ENCODE data around the gene TACO1.
A peak's percentile ranks its signal among the peaks of the same experiment; 100 is the strongest.

TACO1 gene
- 1.6 to 2.9 (median 2.2) reads per million in 4 donors for total RNA-seq

DNA sequence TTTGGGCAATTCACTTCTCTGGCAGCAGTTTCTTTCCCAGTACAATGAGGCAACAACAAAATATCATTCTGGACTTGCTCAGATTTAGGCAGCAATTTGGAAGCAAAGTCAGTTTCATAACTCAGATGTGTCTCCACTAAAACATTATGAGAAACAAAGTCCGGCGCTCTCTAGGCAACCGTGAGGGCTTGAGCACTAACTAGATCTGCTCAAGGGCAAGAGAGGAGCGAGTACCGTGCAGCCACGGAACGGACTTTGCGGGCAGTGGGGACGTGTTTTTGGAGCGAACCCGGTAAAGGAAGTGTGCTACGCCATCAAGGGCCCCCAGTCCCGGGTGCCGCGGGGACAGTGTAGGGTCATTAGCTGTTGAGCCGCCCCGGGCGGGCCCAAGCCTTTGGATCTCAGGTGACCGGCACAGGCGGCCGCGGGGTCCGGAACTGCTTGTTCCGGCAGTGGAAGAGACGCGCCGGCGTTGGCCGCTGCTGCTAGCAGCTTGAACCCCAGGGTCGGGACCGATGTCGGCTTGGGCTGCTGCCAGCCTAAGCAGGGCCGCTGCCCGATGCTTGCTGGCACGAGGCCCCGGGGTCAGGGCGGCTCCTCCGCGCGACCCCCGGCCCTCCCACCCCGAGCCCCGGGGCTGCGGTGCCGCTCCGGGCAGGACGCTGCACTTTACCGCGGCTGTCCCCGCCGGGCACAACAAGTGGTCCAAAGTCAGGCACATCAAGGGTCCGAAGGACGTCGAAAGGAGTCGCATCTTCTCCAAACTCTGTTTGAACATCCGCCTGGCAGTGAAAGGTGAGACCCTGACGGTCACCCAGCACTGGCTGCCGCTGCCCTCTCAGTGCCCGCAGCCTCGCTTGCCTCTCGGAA, at the start of gene TACO1:
TACO1 (plus strand) TSS at position 327 of the 870 bp plus-strand sequence; CDS start at position 516, 189 bp downstream.
- DNase-seq: peak; percentile 41 to 79 (median 53)

DNA sequence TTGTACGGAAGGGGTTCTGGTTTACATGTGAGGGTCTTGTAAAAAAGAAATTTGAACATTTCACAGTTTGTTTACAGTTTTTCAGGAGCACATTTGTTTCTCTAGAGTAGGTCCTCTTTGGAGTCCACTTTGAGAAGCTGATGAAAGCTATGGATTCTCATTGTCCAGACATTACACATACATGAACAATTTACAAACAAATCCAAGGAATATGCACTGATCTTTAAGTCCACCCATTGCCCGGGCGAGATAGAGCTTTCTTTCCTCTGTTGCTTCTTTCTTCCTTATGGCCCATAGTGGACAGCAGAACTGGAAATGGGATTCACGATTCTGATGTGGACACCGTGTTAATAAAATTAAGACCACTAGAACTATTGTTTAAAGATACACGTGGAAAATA, 48.5 kb upstream of the TACO1 start:
- no peak for DNase-seq

DNA sequence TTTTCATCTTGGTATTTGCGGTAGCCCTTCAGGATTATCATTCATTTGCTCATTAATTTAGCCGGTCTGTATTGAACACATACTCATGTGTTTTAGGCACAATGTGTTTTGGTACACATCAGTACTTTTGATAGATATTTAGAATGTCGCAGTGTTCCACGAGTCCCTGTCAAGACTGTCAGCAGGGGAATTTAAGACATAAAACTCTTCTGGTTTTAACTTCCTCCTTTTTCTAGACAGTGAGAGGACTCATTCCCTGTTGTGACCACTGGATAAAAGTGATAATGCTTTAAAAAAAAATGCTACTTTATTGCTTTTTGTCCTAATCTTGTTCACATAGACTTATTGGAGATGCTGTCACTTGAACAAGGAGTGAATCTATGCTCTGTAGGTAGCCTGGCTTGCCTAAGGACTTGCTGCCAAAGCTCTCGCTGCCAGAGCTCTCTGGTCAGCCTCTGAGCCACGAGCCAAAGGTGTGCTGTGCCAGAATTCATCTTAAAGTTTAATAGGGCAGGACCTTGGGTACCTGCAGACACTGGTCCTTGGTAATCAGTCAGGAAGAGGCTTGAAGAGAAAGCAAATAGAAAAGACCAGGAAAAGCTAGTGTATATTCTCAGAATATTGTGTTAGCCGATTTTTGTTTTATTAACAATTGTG, 45.1 kb upstream of the TACO1 start:
- no peak for DNase-seq

DNA sequence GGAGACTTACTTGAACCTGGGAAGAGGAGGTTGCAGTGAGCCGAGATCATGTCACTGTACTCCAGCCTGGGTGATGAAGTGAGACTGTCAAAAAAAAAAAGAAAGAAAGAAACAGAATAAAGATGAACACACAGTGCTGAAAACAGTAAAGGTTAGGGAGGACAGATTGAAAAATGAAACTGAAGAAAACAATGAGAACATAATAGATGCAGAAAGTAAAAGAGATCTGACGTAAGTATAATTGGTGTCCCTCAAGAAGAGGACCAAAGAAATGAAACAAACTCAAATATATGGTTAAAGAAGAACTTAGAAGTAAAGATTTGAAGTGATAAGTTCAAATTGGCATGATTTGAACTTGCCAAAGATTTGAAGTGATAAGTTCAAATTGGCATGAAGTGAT, 43.3 kb upstream of the TACO1 start:
- no peak for DNase-seq

DNA sequence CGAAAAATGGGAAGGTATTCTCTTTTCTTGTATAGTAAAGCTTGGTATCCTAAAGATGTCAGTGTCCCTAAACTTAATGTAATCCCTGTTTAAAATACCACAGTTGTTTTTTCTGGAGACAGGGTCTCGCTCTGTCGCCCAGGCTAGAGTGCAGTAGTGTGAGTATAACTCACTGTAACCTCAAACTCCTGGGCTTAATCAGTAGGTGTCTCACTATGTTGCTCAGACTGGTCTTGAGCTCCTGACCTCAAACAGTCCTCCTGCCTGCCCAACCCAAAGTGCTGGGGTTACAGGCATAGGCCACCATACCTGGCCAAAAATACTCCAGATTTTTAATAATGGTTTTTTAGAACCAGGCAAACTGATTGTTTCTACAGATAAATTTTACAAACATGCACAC, 42.3 kb upstream of the TACO1 start:
- DNase-seq: no peak

DNA sequence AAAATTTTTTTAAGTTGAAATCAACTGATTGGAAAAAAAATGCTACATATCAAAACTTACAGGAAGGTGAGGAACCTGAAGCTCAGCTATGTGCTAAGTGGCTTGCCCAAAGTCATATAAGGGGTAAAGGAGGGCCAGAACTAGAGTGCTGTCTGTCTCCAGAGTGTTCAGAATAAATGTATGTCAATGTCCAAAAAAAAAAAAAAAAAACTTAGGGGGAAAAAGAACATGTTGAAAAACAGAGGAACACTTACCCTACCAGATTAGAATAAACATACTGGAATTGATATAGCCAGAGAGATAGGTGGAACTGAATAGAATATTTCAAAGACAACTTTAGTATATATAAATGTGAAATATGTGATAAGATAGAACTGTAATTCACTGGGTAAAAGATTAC, 38.9 kb upstream of the TACO1 start:
- DNase-seq: no peak

DNA sequence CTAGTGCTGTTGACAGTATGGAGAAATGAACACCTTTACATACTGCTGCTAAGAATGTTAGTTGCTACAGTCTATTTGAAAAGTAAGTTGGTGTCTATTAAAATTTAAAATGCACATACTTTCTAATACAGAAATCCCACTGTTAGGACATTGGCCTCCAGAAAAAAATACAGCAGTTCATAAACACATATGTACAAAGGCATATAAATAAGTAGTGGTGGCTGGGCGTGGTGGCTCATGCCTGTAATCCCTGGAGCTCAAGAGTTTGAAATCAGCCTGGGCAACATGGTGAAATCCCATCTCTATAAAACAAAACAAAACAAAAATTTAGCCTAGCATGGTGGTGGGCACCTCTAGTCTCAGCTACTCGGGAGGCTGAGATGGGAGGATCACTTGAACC, 37.4 kb upstream of the TACO1 start:
- DNase-seq: no peak

DNA sequence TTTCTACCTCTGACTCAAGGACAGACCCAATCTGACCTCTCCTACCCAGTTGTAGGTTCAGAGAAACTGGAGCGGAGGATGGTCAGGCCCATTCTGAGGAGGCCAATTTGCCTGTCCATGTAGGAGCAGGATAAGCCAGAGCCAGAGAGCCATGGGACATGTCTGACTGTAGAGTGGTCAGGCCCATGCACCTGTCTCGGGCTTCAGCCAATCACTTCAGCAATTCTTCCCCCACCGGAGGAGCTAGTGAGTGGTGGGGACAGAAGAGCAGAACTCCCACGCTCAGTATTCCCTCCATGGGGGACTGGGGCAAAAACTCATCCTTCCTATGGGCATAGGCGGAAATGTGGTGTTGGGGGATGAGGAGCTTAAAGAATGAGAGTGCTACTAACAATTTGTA, 36.1 kb upstream of the TACO1 start:
- DNase-seq: no peak

DNA sequence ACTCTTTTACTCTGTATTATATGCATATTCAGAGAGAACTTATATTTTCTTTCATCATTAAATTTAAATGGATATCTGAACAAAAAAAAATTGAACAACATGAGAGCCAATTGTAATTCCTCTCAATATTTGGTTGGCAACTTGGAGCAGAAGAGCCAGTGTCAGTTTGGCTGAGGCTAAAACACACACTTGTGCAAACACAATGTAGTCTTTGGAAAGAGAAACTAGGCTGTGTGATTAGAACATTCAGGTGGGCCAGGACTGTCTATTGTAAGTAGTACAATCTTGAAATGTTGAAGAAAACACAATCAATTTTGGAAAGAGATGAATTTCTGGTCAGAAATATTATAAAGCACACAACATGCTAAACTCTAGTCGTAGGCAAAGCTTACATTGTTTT, 33.5 kb upstream of the TACO1 start:
- DNase-seq: no peak

DNA sequence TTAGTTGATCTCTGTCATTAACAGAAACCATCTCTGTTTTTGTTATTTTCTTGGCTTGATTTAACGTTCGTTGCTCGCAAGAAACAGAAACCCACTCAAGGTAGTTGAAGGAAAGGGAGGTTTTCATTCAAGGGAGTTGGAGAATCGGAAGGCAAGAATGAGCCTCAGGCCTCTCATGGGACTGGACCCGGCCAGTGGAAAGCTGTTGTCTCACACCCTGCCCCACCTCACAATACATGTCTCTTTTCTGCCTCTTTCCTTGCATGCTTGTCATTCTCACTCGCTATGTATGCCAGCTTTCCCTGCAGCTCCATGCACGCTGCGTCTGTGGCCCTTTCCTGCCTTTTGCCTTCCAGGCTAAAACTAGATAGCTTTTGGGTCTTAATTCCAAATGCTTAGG, 32.1 kb upstream of the TACO1 start:
- no peak for DNase-seq

DNA sequence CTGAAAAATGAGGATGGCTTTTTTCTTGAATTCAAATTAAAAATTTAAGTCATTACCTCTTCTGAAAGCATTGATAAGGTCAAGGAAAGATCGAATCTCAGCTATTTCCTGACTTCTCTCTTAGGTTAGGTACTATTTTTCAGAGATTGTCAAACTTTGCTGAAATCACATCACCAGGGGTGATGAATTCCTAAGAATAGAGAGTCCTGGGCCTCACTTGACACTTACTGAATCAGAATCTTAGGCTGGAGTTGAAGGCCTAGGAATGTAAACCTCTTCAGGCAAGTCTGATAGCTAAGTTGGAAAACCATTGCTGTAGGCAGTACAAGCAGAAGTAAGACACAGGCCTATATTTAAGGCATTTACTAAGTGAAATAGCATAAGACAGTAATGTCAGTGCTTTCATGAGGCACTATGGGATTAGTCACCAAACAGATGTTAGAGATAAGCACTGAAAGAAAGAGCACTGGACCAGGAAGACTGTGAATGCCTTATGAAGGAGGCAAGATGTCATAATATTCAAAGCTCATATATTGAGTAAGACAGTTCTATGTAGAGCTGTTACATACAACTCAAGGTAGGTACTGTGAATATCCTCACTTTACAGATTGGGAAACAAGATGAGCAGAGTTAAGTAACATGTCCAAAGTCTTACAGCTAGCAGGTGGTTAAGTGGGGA, 28.9 kb upstream of the TACO1 start:
- DNase-seq: peak in 1 of 5 donors; percentile 8

DNA sequence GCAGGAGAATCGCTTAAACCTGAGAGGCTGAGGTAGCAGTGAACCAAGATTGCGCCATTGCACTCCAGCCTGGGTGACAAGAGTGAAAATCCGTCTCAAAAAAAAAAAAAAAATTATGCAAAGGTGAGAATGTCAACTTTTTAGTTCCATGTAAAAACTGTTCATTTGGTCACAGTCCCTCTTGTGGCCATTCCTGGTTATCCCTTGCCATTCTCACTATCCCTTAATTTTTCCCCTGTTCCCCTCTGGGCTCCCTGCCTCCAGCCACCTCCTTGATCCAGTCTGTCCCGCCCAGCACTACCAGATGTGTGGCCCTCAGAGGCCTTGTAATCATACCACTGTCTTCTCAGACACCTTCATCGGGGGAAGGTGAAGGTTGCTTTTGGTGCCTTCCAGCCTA, 27.1 kb upstream of the TACO1 start:
- no peak for DNase-seq

DNA sequence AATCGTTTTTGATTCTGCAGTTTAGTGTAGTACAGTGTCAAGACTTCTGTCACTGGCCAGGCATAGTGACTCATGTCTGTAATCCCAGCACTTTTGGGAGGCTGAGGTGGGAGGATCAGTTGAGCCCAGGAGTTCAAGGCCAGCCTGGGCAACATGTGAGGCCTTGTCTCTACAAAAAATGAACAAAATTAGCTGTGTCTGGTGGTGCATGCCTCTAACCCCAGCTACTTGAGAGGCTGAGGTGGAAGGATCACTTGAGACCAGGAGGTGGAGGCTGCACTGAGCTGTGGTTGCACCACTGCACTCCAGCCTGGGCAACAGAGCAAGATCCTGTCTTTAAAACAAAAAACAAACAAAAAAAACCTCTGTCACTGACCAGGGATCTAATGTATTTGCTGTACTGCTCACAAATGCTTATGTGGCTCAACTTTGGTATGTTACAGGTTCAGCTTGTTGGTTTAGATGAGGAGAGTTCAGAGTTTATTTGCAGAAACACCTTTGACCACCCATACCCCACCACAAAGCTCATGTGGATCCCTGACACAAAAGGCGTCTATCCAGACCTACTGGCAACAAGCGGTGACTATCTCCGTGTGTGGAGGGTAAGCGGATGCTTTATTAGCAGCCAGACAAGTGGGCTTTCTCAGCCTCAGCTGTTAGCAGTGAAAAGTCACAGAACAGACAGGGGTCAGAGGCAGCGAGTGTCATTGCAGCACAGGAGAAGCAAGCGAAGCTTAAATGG, 22.5 kb upstream of the TACO1 start:
- no peak for DNase-seq

DNA sequence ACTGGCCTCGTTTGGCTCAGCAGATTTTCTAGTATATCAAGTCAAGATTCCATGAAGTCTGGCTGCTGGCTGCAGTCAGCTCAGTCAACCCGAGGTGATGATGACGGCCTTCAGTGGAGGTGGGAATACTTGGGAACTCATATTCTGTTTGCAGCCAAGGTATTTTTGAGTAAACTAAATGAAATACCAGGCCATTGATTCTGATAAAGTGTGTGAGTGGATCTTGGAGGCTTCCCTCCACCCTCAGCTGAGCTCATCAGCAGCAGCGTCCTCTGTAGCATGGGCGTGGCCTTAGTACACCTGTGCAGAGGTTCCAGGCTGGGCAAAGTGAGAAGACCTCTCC, 22.0 kb upstream of the TACO1 start:
- DNase-seq: no peak

DNA sequence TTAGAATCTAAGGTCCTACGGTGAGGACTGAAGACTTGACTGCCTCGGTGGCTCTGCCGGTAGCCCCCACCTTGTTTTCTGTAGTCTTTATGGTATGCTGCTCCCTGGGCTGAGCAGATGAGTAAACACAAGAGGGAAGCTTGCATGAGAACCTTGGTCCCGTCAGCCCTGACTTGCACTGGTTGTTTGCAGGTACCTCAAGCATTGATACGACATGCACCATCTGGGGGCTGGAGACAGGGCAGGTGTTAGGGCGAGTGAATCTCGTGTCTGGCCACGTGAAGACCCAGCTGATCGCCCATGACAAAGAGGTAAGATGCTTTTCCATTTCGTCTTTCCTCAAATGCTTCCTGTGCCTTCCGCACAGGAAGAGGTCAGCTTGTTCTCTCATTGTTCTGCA, 21.1 kb upstream of the TACO1 start:
- DNase-seq: no peak

DNA sequence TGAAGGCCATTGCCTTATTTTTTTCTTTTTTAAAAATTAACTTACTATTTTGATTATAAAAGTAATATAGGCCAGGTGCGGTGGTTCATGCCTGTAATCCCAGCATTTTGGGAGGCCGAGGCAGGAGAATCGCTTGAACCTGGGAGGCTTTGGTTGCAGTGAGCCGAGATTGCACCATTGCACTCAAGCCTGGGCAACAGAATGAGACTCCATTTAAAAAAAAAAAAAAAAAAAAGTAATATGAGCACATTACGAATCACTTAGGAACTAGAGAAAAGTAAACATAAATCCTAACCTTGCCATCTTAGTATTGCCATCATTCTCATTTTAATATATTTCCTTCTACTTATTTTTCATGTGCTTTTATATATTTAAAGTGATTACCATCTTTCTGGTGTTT, 12.9 kb upstream of the TACO1 start:
- no peak for DNase-seq

DNA sequence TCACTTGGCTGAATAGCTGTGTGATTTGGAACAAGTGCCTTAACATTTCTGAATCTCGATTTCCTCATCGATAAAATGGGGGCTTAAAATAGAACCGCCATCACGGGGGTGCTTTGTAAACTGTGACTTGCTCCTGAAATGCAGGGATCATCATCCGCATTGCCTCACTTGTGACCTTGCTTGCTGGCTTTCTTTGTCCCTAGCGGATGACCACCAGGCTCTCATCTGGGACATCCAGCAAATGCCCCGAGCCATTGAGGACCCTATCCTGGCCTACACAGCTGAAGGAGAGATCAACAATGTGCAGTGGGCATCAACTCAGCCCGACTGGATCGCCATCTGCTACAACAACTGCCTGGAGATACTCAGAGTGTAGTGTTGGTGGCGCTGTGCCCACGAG, 11.9 kb upstream of the TACO1 start:
- no peak for DNase-seq

DNA sequence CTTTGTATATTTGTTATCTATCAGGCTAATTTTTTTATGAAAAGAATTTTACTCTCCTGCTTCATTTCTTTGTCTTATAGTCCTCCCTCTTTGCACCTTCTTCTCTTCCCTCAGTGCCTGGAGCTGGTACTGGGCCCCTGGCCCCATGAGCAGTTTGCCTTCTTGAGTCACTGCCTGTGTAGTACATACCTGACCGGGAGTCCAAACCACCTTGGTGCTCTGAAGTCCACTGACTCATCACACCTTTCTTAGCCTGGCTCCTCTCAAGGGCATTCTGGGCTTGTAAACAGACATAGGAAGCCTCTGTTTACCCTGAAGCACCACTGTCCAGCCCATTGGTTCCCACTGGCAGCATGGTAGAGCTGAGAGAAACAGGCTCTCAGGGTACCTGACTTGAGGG, 11.0 kb upstream of the TACO1 start:
- DNase-seq: no peak

DNA sequence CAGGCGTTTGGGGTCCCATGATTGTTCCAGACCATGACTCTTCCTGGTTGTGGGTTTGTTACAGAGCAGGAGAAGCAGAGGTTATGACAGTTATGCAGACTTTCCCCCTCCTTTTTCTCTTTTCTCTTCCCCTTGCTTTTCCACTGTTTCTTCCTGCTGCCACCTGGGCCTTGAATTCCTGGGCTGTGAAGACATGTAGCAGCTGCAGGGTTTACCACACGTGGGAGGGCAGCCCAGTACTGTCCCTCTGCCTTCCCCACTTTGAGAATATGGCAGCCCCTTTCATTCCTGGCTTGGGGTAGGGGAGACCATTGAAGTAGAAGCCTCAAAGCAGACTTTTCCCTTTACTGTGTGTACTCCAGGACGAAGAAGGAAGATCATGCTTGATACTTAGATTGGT, 7.9 kb upstream of the TACO1 start:
- DNase-seq: no peak

DNA sequence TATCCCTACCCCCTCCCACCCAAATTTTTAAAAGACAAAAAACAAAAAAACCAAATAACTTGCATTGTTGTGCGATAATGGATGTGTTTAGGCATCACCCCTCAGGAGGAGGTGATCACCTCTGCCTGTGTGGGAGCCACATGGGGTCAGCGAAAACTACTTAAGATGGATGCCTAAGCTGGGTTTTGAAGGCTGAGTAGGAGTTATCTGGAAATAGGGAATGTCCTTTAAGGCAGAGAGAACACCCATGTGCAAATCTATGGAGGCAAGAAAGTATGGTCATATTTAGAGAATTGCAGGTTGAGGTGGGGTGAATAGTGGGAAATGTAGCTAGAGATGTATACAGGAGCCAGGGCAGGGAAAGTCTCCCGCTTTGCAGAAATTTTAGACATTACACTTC, 5.6 kb upstream of the TACO1 start:
- DNase-seq: no peak

DNA sequence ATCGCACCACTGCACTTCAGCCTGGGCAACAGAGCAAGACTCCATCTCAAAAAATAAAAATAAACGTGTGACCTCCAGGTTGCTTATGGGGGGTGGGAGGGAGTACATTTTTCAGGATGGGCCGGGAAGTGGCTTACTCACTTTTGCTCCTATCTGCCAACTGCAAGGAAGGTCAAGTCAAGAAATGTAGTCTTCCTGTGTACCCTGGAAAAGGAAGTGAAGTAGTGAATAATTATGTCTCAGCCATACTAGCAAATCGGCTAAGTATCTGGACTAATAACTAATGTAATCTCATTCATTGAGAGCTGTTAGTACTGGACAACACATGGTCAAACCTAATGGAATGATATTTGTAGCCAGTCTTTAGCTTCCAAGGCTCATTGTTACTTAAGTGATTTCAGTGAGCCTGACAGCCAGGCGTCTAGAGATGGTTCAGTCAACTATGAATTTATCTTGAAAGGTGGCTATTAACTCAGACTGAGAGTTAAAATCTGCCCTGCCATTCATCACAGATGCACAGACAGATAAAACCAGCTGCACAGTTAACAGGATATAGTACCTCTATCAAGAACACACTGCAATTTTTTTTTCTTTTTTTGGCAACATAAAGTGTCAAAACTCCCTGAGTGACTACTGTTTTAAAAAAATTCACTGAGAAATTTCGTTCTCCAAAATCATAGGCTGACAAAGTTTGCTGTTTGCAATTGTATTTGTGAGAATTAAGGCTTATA, 3.7 kb upstream of the TACO1 start:
- DNase-seq: peak in 1 of 5 donors; percentile 22

DNA sequence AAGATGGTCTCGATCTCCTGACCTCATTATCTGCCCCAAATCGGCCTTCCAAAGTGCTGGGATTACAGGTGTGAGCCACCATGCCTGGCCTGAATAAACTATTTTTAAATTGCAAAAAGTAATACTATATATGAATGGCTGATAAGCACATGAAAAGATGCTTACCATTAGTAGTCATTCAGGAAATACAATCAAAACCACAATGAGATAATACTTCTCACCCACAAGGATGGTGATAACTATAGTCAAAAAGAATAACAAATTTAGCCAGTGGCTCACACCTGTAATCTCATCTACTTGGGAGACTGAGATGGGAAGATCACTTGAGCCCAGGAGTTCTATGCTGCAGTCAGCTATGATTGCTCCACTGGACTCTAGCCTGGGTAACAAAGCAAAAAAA, 2.4 kb upstream of the TACO1 start:
- no peak for DNase-seq

Measured in T-helper 1 cell (primary cell).